ENCODE data around the gene KAT2B. TPM values are rescaled to one million over a fixed set of nuclear protein-coding genes. Genes with fewer than 3 reads are reported as not detected.

KAT2B gene
- total RNA-seq, 4 donors from 2014 or later = 12.8 to 52.1 (median 35.2) TPM

- TF ChIP-seq CTCF (IDR thresholded peaks at IDR 0.05) = no peak
- TF ChIP-seq POLR2A (IDR thresholded peaks at IDR 0.05) = no peak
- Histone ChIP-seq H3K36me3 (no peaks in the 10 kb centered on the region), H3K9me3 (no peaks in the 10 kb centered on the region), H3K27me3 (no peaks in the 10 kb centered on the region), H3K27ac (no peak overlapping the region), H3K4me3 (no peak overlapping the region), H3K4me1 (no peaks in the 10 kb centered on the region)
- DNase-seq = no peak
- intact Hi-C loops (cut with DNase I; ENCODE audit: low total_unique reads) = no loop called here
These were observed 64.0 kb downstream of the KAT2B start for GRCh38 chr3:20104167-20104661.

- H3K4me3 ChIP-seq = no peak overlapping the region
- intact Hi-C loops (cut with DNase I; ENCODE audit: low total_unique reads) = no loop called here
- TF ChIP-seq CTCF (IDR thresholded peaks at IDR 0.05) (no peak), POLR2A (IDR thresholded peaks at IDR 0.05) (no peak)
- H3K27me3 ChIP-seq = no peaks in the 10 kb centered on the region
- H3K4me1 ChIP-seq = no peaks in the 10 kb centered on the region
- DNase-seq = no peak
- no peaks in the 10 kb centered on the region for H3K36me3 ChIP-seq
- H3K9me3 ChIP-seq = no peaks in the 10 kb centered on the region
- no peak overlapping the region for H3K27ac ChIP-seq
These were observed 65.5 kb downstream of the KAT2B start for GRCh38 chr3:20105513-20106280.

GRCh38 chr3:20107722-20108121 lies 67.5 kb downstream of the KAT2B start:
- Histone ChIP-seq H3K36me3 (no peaks in the 10 kb centered on the region), H3K4me1 (no peaks in the 10 kb centered on the region), H3K27me3 (no peaks in the 10 kb centered on the region), H3K4me3 (no peak overlapping the region), H3K9me3 (no peaks in the 10 kb centered on the region), H3K27ac (no peak overlapping the region)
- DNase-seq = no peak
- intact Hi-C loops (cut with DNase I; ENCODE audit: low total_unique reads) = no loop called here
- no peak for TF ChIP-seq POLR2A (IDR thresholded peaks at IDR 0.05)
- TF ChIP-seq CTCF (IDR thresholded peaks at IDR 0.05) = no peak

GRCh38 chr3:20108869-20109268 lies 68.6 kb downstream of the KAT2B start:
- Histone ChIP-seq H3K27ac (no peak overlapping the region), H3K4me1 (no peaks in the 10 kb centered on the region), H3K36me3 (no peaks in the 10 kb centered on the region), H3K9me3 (no peaks in the 10 kb centered on the region), H3K27me3 (no peaks in the 10 kb centered on the region), H3K4me3 (no peak overlapping the region)
- TF ChIP-seq POLR2A (IDR thresholded peaks at IDR 0.05) (no peak), CTCF (IDR thresholded peaks at IDR 0.05) (no peak)
- intact Hi-C loops (cut with DNase I; ENCODE audit: low total_unique reads) = no loop called here
- no peak for DNase-seq

GRCh38 chr3:20110826-20111225 lies 70.6 kb downstream of the KAT2B start:
- Histone ChIP-seq H3K9me3 (no peaks in the 10 kb centered on the region), H3K4me1 (no peaks in the 10 kb centered on the region), H3K4me3 (no peak overlapping the region), H3K27ac (no peak overlapping the region), H3K27me3 (no peaks in the 10 kb centered on the region), H3K36me3 (no peaks in the 10 kb centered on the region)
- TF ChIP-seq POLR2A (IDR thresholded peaks at IDR 0.05) (no peak), CTCF (IDR thresholded peaks at IDR 0.05) (no peak)
- no peak for DNase-seq
- intact Hi-C loops (cut with DNase I; ENCODE audit: low total_unique reads) = no loop called here

Data from uterus (tissue), 4 donors.